ENCODE results near the gene ZBTB20.

DNA sequence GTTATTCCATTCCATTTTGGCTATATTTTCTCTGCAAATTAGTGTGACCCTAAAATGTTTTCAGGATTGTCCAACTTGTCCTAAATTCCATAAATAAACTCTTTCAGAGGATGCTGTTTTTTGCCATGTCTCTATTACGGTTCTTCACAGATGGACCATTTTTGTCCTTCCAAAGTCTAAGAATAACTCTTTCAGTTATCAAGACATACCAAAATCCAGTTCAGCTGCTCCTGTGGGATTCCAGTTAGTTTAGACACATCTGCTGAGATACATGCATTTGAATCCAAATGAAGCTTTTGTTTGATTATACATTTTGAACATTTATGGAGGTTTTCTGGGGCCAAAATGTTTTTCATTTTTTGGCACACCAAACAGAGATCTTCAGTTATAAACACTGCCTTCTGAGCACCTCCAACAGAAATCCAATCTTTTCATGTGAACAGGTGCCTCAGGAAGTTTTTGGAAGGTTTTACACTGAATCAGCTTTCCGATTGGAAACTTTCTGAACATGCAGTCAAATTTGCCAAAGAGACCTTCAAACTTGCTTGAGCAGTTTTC lies 772.6 kb downstream of the ZBTB20 start:
- no peak for TF ChIP-seq SIN3A (IDR thresholded peaks at IDR 0.05; ENCODE audit: borderline replicate concordance, insufficient read depth, low read length)
- TF ChIP-seq POLR2AphosphoS5 (IDR thresholded peaks at IDR 0.05; ENCODE audit: low read depth, low read length) = no peak
- TF ChIP-seq TAF1 (IDR thresholded peaks at IDR 0.05; ENCODE audit: borderline replicate concordance, insufficient read depth, low read length) = no peak
- TF ChIP-seq, protein P1, sequence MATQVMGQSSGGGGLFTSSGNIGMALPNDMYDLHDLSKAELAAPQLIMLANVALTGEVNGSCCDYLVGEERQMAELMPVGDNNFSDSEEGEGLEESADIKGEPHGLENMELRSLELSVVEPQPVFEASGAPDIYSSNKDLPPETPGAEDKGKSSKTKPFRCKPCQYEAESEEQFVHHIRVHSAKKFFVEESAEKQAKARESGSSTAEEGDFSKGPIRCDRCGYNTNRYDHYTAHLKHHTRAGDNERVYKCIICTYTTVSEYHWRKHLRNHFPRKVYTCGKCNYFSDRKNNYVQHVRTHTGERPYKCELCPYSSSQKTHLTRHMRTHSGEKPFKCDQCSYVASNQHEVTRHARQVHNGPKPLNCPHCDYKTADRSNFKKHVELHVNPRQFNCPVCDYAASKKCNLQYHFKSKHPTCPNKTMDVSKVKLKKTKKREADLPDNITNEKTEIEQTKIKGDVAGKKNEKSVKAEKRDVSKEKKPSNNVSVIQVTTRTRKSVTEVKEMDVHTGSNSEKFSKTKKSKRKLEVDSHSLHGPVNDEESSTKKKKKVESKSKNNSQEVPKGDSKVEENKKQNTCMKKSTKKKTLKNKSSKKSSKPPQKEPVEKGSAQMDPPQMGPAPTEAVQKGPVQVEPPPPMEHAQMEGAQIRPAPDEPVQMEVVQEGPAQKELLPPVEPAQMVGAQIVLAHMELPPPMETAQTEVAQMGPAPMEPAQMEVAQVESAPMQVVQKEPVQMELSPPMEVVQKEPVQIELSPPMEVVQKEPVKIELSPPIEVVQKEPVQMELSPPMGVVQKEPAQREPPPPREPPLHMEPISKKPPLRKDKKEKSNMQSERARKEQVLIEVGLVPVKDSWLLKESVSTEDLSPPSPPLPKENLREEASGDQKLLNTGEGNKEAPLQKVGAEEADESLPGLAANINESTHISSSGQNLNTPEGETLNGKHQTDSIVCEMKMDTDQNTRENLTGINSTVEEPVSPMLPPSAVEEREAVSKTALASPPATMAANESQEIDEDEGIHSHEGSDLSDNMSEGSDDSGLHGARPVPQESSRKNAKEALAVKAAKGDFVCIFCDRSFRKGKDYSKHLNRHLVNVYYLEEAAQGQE (IDR thresholded peaks at IDR 0.05; ENCODE audit: insufficient read depth in 1 of 2, low read depth in 2 of 2, low read length in 2 of 2) = no peak
- TF ChIP-seq FOXP2 (optimal IDR thresholded peaks at IDR 0.05; ENCODE audit: borderline replicate concordance, extremely low read depth, extremely low read length, insufficient read depth) = no peak
